Prostate gland (tissue), 2 donors: ENCODE data around the gene GMDS. TPM values are rescaled to one million over a fixed set of nuclear protein-coding genes. Genes with fewer than 3 reads are reported as not detected.

Source experiments
- DNase-seq: peaks from one replicate; pipeline ENCODE4 v3.0.0-alpha.2; 2019; ENCODE audit warnings: low spot score
- H3K27ac ChIP-seq, 2 donors: fragments of 200-600 bp; sonication (generic); 2 replicates each; pipeline ENCODE4 v1.5.1; 2017 to 2019
- H3K27me3 ChIP-seq: fragments of 200-600 bp; sonication (generic); replicated peaks from 2 replicates; pipeline ENCODE4 v1.5.1; 2019; ENCODE audit not compliant: insufficient read depth
- H3K36me3 ChIP-seq, 2 donors: fragments of 200-600 bp; sonication (generic); 1 replicate in 1 of 2; 2 replicates in 1 of 2; pipeline versions ENCODE4 v1.5.1 to v1.8.1; 2017 to 2019
- H3K4me1 ChIP-seq: fragments of 200-600 bp; sonication (generic); replicated peaks from 2 replicates; pipeline ENCODE4 v1.5.1; 2019
- H3K4me3 ChIP-seq, 2 donors: fragments of 200-600 bp; sonication (generic); 2 replicates each; pipeline ENCODE4 v1.5.1; 2017 to 2019
- H3K9me3 ChIP-seq: fragments of 200-600 bp; sonication (generic); 2 replicates; pipeline ENCODE4 v1.5.1; 2017
- POLR2A ChIP-seq: fragments of 450-650 bp; IDR thresholded peaks from one replicate; pipeline ENCODE4 v1.6.1; 2016; ENCODE audit warnings: antibody characterized with exemption, mild to moderate bottlenecking
- POLR2AphosphoS5 ChIP-seq: sonication (generic); formaldehyde crosslinking; IDR thresholded peaks from one replicate; pipeline ENCODE4 v1.6.1; 2017; ENCODE audit warnings: antibody characterized with exemption
- WGBS: methylation state at CpG from one replicate; pipeline ENCODE4 v1.1.5; 2018; 5-methylcytosine and 5-hydroxymethylcytosine counted together
- intact Hi-C: fragments of 100-400 bp; cut with DNase I; formaldehyde crosslinking; loops from one replicate; pipeline ENCODE4 v1.14.2; 2022
- total RNA-seq, 2 donors: library from RNA; depleted of rRNA; stranded (reverse); fragments of >200 nt; gene quantifications; one replicate each; pipeline ENCODE4 v1.1.0, GENCODE V29; 2016
- TF ChIP-seq, protein P1 (sequence below), 4 experiments: fragments of 200-600 bp in 2 of 4; fragments of 450-650 bp in 2 of 4; sonication (generic) in 2 of 4; IDR thresholded peaks; 1 replicate in 3 of 4; 2 replicates in 1 of 4; pipeline ENCODE4 v1.5.1; 2016 to 2019; ENCODE audit warnings: antibody characterized with exemption in 4 of 4, mild to moderate bottlenecking in 2 of 4, moderate library complexity in 2 of 4

Gene GMDS
- total RNA-seq, 2 donors from 2014 or later: 24.9 to 29.9 TPM

DNA sequence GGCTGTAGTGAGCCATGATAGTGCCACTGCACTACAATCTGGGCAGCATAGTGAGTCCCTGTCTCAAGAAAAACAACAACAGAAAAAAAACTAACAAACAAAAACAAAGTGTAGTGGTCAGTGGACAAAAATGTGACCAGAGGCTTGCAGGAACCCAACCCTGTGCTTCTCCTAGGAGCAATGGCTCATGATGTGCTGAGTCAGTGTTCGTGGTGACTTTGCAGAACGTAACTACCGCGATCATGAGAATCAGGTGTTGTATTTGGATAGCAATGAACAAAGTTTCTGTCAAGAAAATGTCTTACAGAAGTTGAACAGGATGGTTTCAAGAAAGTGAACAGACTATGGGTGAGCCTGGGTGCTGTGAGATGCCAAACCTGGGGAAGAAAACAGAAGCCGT, 654.2 kb downstream of the GMDS start:
- TF ChIP-seq, protein P1, sequence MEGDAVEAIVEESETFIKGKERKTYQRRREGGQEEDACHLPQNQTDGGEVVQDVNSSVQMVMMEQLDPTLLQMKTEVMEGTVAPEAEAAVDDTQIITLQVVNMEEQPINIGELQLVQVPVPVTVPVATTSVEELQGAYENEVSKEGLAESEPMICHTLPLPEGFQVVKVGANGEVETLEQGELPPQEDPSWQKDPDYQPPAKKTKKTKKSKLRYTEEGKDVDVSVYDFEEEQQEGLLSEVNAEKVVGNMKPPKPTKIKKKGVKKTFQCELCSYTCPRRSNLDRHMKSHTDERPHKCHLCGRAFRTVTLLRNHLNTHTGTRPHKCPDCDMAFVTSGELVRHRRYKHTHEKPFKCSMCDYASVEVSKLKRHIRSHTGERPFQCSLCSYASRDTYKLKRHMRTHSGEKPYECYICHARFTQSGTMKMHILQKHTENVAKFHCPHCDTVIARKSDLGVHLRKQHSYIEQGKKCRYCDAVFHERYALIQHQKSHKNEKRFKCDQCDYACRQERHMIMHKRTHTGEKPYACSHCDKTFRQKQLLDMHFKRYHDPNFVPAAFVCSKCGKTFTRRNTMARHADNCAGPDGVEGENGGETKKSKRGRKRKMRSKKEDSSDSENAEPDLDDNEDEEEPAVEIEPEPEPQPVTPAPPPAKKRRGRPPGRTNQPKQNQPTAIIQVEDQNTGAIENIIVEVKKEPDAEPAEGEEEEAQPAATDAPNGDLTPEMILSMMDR (IDR thresholded peaks at IDR 0.05): no peak
- no peak for TF ChIP-seq POLR2AphosphoS5
- no peak for TF ChIP-seq POLR2A
- no peak overlapping the region for H3K4me3 ChIP-seq
- H3K9me3 ChIP-seq: no peaks in the 10 kb centered on the region
- no peak overlapping the region for H3K27ac ChIP-seq
- no peak for DNase-seq
- no peaks in the 10 kb centered on the region for H3K27me3 ChIP-seq
- intact Hi-C loops: no loop called here
- 92% methylated on average over 5 of the region's 5 CpGs for WGBS
- H3K4me1 ChIP-seq: no peaks in the 10 kb centered on the region
- no peaks in the 10 kb centered on the region for H3K36me3 ChIP-seq

DNA sequence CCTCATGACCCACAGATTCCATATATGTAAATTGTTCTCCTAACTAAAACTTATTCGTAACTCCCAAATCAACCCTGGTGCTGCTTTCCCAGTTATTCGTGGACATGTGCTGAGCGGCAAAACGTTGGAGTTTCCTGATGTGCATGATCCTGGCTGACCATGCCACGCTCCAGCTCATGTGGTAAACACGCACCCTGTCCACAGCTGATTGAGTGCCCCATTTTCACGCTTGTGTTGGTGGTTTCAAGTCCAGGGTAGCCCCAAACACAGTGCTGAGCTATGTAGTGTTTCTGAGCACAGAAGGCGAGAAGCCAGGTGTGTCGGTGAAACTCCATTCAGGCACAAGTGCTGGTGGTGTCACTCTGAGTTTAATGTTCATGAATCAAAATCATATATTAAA, 654.8 kb downstream of the GMDS start:
- H3K4me1 ChIP-seq: no peaks in the 10 kb centered on the region
- H3K36me3 ChIP-seq: no peaks in the 10 kb centered on the region
- no peaks in the 10 kb centered on the region for H3K9me3 ChIP-seq
- 86% methylated on average over 9 of the region's 9 CpGs for WGBS
- intact Hi-C loops: no loop called here
- no peaks in the 10 kb centered on the region for H3K27me3 ChIP-seq
- H3K4me3 ChIP-seq: no peak overlapping the region
- no peak overlapping the region for H3K27ac ChIP-seq
- DNase-seq: no peak
- TF ChIP-seq POLR2A: no peak
- TF ChIP-seq POLR2AphosphoS5: no peak
- TF ChIP-seq, protein P1 (IDR thresholded peaks at IDR 0.05): no peak

DNA sequence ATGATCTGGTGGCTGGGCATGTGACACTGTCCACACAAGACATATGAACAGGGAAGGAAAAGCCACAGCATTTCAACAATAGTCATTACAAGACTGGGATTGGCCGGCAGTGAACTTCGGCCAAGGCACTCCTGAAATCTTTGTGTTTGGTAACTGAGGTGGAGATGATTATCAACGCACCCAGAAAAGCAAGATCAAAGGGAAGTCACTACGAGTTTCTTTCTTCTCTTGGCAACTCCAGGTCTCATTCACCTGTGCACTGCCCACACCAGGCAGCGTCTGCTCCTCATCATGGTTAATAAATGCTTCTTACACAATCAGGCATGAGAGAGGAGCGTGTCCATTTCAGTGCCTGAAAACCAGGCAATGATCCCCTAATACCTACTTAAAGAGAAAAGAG, 656.2 kb downstream of the GMDS start:
- TF ChIP-seq, protein P1 (IDR thresholded peaks at IDR 0.05): no peak
- no peak for TF ChIP-seq POLR2AphosphoS5
- TF ChIP-seq POLR2A: no peak
- WGBS: 63% methylated on average over 6 of the region's 6 CpGs

DNA sequence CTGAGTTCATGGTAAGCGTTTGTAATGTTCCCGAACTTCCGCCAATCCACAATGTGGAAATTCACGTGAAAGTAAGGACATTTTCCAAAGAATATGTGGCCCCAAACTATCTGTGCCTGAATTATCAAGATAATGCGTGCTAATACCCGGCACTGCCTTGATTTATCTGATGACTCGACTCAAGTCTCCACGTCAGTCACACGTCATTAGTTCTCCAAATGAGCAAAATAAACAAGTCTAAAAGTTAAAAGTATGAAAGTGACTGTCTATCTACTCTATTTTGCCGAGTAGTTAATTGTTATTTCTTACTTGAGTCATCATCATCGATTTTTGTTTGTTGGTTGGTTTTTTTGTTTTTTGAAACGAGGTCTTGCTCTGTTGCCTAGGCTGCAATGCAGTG, 657.4 kb downstream of the GMDS start:
- H3K4me3 ChIP-seq: no peak overlapping the region
- DNase-seq: no peak
- intact Hi-C loops: no loop called here
- WGBS: 89% methylated on average over 12 of the region's 12 CpGs
- TF ChIP-seq, protein P1 (IDR thresholded peaks at IDR 0.05): no peak
- TF ChIP-seq POLR2AphosphoS5: no peak
- no peak for TF ChIP-seq POLR2A
- no peak overlapping the region for H3K27ac ChIP-seq
- H3K27me3 ChIP-seq: no peaks in the 10 kb centered on the region
- no peaks in the 10 kb centered on the region for H3K4me1 ChIP-seq
- no peaks in the 10 kb centered on the region for H3K9me3 ChIP-seq
- H3K36me3 ChIP-seq: no peaks in the 10 kb centered on the region

More for the DNA sequence above, 656.2 kb downstream of the GMDS start:
- Histone ChIP-seq H3K27me3 (no peaks in the 10 kb centered on the region), H3K27ac (no peak overlapping the region), H3K4me1 (no peaks in the 10 kb centered on the region), H3K36me3 (no peaks in the 10 kb centered on the region), H3K4me3 (no peak overlapping the region), H3K9me3 (no peaks in the 10 kb centered on the region)
- DNase-seq: no peak
- intact Hi-C loops: no loop called here

DNA sequence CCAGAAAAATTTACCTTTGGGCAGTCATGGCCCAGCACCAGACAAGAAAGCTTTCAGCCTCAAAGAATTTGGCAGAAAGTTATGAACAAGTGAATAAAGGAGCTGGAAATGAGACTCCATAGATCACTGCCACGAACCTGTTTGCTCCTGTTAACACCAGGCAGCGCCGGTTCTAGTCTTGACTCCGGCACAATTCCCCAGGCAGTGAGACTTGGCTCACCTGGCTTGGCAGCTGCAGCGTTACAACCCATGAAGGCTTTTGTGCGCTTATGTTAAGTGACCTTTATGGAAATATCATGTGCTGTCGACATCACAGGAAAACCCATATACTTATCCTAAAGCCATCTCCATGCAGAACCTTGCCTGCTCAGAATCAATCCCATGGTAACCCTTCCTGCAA, 657.9 kb downstream of the GMDS start:
- H3K4me1 ChIP-seq: no peaks in the 10 kb centered on the region
- H3K27ac ChIP-seq: no peak overlapping the region
- 51% methylated on average over 7 of the region's 7 CpGs for WGBS
- TF ChIP-seq, protein P1 (IDR thresholded peaks at IDR 0.05): no peak
- no peak for TF ChIP-seq POLR2AphosphoS5
- TF ChIP-seq POLR2A: no peak
- DNase-seq: no peak
- H3K4me3 ChIP-seq: no peak overlapping the region
- H3K9me3 ChIP-seq: no peaks in the 10 kb centered on the region
- intact Hi-C loops: no loop called here
- H3K27me3 ChIP-seq: no peaks in the 10 kb centered on the region
- H3K36me3 ChIP-seq: no peaks in the 10 kb centered on the region
